B cell (primary cell): Measurements from ENCODE around the gene CLCA1.

Source experiments
- CTCF ChIP-seq: fragments of 200-600 bp; IDR thresholded peaks from one replicate; pipeline ENCODE4 v1.8.0; 2022; ENCODE audit warnings: antibody characterized with exemption, mild to moderate bottlenecking
- EZH2 ChIP-seq: IDR thresholded peaks from 2 replicates; pipeline ENCODE4 v1.6.1; 2012; ENCODE audit warnings: borderline replicate concordance, low read depth, mild to moderate bottlenecking, moderate library complexity, low read length; ENCODE audit not compliant: insufficient read depth, poor library complexity, severe bottlenecking

GRCh38 chr1:86468501-86468977 lies at the start of gene CLCA1:
- TF ChIP-seq CTCF, result no peak
- TF ChIP-seq EZH2, result no peak
